GM12892 (cell line): ENCODE data around the gene ADD2.

ENCODE experiments used
- POLR2A ChIP-seq: IDR thresholded peaks from 2 replicates; pipeline ENCODE4 v1.6.1; 2011; ENCODE audit warnings: low read depth, low read length, control low read depth
- POLR2AphosphoS5 ChIP-seq: IDR thresholded peaks from 2 replicates; pipeline ENCODE4 v1.6.1; 2011; ENCODE audit warnings: low read depth, low read length, control low read depth
- TAF1 ChIP-seq: IDR thresholded peaks from 2 replicates; pipeline ENCODE4 v1.6.1; 2011; ENCODE audit warnings: low read depth, mild to moderate bottlenecking, control low read depth, low read length, borderline replicate concordance

- TF ChIP-seq TAF1 (no peak), POLR2AphosphoS5 (no peak), POLR2A (no peak)
These were observed 121.6 kb downstream of the ADD2 start for GRCh38 chr2:70646420-70646818.
